Adipocyte (in vitro differentiated cells): ENCODE measurements around the gene SLC16A7.

Source experiments
- DNase-seq: peaks from one replicate; pipeline ENCODE4 v3.0.0-alpha.2; 2015; ENCODE audit warnings: low read depth
- H3K27me3 ChIP-seq: replicated peaks from 2 replicates; pipeline ENCODE4 v1.7.0; 2013; ENCODE audit warnings: mild to moderate bottlenecking, low read length, moderate library complexity; ENCODE audit not compliant: control insufficient read depth, insufficient read depth
- H3K36me3 ChIP-seq: 2 replicates; pipeline ENCODE4 v1.7.0; 2013; ENCODE audit warnings: low read length, mild to moderate bottlenecking, moderate library complexity; ENCODE audit not compliant: control insufficient read depth, insufficient read depth, severe bottlenecking
- H3K4me1 ChIP-seq: 2 replicates; pipeline ENCODE4 v1.7.0; 2013; ENCODE audit warnings: mild to moderate bottlenecking, low read length, moderate library complexity; ENCODE audit not compliant: control insufficient read depth, insufficient read depth
- H3K4me3 ChIP-seq: 2 replicates; pipeline ENCODE4 v1.7.0; 2013; ENCODE audit warnings: mild to moderate bottlenecking, low read length, moderate library complexity
- H3K9ac ChIP-seq: 2 replicates; pipeline ENCODE4 v1.7.0; 2013; ENCODE audit warnings: mild to moderate bottlenecking, low read length, moderate library complexity
- H3K9me3 ChIP-seq: 2 replicates; pipeline ENCODE4 v1.7.0; 2013; ENCODE audit warnings: mild to moderate bottlenecking, low read length, moderate library complexity; ENCODE audit not compliant: control insufficient read depth

The SLC16A7 gene

GRCh38 chr12:59624732-59625460 lies 29.1 kb downstream of the SLC16A7 start:
- H3K9me3 ChIP-seq: no peaks in the 10 kb centered on the region
- H3K4me1 ChIP-seq: peaks cover 13% of the 10 kb centered on the region
- no peaks in the 10 kb centered on the region for H3K36me3 ChIP-seq
- no peak overlapping the region for H3K9ac ChIP-seq
- peak; percentile 43 for DNase-seq
- H3K27me3 ChIP-seq: no peaks in the 10 kb centered on the region
- no peak overlapping the region for H3K4me3 ChIP-seq

- no peaks in the 10 kb centered on the region for H3K36me3 ChIP-seq
- DNase-seq: peak; percentile 19
- H3K4me1 ChIP-seq: peaks cover 17% of the 10 kb centered on the region
- H3K9ac ChIP-seq: no peak overlapping the region
- no peak overlapping the region for H3K4me3 ChIP-seq
- no peaks in the 10 kb centered on the region for H3K27me3 ChIP-seq
- H3K9me3 ChIP-seq: no peaks in the 10 kb centered on the region
These were observed 30.6 kb downstream of the SLC16A7 start for GRCh38 chr12:59626382-59626781.

GRCh38 chr12:59627582-59627981 lies 31.8 kb downstream of the SLC16A7 start:
- H3K27me3 ChIP-seq: no peaks in the 10 kb centered on the region
- H3K36me3 ChIP-seq: no peaks in the 10 kb centered on the region
- DNase-seq: no peak
- peaks cover 28% of the 10 kb centered on the region for H3K4me1 ChIP-seq
- H3K4me3 ChIP-seq: no peak overlapping the region
- no peaks in the 10 kb centered on the region for H3K9me3 ChIP-seq
- no peak overlapping the region for H3K9ac ChIP-seq

- Histone ChIP-seq H3K4me1 (peaks cover 41% of the 10 kb centered on the region), H3K9me3 (no peaks in the 10 kb centered on the region), H3K9ac (no peak overlapping the region), H3K4me3 (no peak overlapping the region), H3K36me3 (no peaks in the 10 kb centered on the region), H3K27me3 (no peaks in the 10 kb centered on the region)
- DNase-seq: no peak
These were observed 34.1 kb downstream of the SLC16A7 start for GRCh38 chr12:59629890-59630289.

DNA sequence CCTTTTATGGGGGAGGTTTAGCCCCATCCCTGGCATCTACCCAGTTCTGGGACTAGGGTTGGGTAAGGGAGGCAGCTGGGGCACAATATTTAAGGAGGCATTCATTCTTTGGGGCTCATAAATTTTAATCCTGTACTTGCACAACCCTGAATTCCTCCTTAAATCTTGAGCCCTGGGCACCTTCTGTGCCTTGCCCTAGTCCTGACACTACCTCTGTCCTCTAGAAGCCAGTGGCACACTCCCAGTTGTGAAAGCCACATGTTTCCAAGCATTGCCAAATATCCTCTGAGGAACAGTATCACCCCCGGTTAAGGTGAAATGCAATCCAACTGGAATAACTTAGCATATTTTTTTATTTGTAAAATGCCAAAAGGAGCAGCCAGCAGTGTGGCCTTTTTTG lies 36.6 kb downstream of the SLC16A7 start:
- peak overlapping the region; percentile 44 for H3K4me3 ChIP-seq
- peak; percentile 78 for DNase-seq
- H3K9me3 ChIP-seq: no peaks in the 10 kb centered on the region
- H3K36me3 ChIP-seq: no peaks in the 10 kb centered on the region
- no peaks in the 10 kb centered on the region for H3K27me3 ChIP-seq
- peak overlapping the region; percentile 30 for H3K9ac ChIP-seq
- peaks cover 36% of the 10 kb centered on the region for H3K4me1 ChIP-seq

GRCh38 chr12:59634254-59634653 lies 38.4 kb downstream of the SLC16A7 start:
- Histone ChIP-seq H3K4me1 (peaks cover 36% of the 10 kb centered on the region), H3K27me3 (no peaks in the 10 kb centered on the region), H3K36me3 (no peaks in the 10 kb centered on the region), H3K4me3 (no peak overlapping the region), H3K9ac (no peak overlapping the region), H3K9me3 (no peaks in the 10 kb centered on the region)
- no peak for DNase-seq

GRCh38 chr12:59636945-59637691 lies 41.3 kb downstream of the SLC16A7 start:
- Histone ChIP-seq H3K9me3 (no peaks in the 10 kb centered on the region), H3K4me1 (peaks cover 24% of the 10 kb centered on the region), H3K27me3 (no peaks in the 10 kb centered on the region), H3K9ac (no peak overlapping the region), H3K4me3 (no peak overlapping the region), H3K36me3 (no peaks in the 10 kb centered on the region)
- DNase-seq: no peak

DNA sequence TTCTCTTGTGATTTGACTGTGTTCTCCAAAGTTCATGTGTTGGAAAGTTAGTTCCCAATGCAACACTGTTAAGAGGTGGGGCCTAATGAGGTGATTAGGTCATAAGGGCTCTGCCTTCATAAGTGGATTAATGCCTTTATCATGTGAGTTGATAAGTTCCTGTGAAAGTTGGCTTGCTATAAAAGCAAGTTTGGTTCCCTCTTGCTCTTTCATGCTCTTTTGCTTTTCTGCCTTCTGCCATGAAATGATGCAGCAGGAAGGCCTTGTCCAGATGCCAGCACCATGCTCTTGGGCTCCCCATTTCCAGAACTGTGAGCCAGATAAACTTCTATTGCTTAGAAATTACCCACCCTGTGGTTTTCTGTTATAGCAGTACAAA lies 41.9 kb downstream of the SLC16A7 start:
- H3K9me3 ChIP-seq: no peaks in the 10 kb centered on the region
- H3K4me3 ChIP-seq: no peak overlapping the region
- no peaks in the 10 kb centered on the region for H3K27me3 ChIP-seq
- DNase-seq: no peak
- no peak overlapping the region for H3K9ac ChIP-seq
- no peaks in the 10 kb centered on the region for H3K36me3 ChIP-seq
- H3K4me1 ChIP-seq: peaks cover 19% of the 10 kb centered on the region

DNA sequence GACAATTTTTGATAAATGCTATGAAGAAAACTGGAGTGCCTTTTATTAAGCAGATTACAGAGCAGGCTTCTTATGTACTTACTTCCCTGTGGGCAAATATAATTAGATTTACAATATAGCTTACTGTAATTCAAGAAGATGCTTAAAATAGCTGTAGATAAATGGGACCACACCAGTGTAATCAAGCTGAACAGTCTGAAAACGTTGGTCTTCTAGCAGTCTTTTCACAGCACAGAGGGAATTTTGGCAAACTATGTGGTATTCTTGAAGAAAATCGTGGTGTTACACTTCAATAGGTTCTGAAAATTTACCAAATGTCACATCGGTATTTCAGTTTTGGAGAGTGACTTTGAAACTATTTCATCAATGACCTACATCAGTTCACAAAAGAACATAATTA lies 47.7 kb downstream of the SLC16A7 start:
- no peaks in the 10 kb centered on the region for H3K27me3 ChIP-seq
- DNase-seq: no peak
- H3K4me1 ChIP-seq: no peaks in the 10 kb centered on the region
- no peak overlapping the region for H3K9ac ChIP-seq
- H3K36me3 ChIP-seq: no peaks in the 10 kb centered on the region
- no peak overlapping the region for H3K4me3 ChIP-seq
- no peaks in the 10 kb centered on the region for H3K9me3 ChIP-seq

DNA sequence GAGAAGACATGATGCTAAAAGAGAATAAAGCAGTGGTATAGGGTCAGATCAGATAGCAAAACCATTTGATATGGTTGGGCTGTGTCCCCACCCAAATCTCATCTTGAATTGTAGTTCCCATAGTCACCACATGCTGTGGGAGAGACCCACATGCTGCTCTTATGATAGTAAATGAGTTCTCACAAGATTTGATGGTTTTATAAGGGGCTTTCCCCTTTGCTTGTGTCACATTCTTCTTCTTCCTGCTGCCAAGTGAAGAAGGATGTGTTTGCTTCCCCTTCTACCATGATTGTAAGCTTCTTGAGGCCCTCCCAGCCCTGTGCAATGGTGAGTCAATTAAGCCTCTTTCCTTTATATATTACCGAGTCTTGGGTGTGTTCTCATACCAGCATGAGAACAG lies 49.4 kb downstream of the SLC16A7 start:
- no peaks in the 10 kb centered on the region for H3K27me3 ChIP-seq
- H3K4me1 ChIP-seq: no peaks in the 10 kb centered on the region
- H3K36me3 ChIP-seq: no peaks in the 10 kb centered on the region
- DNase-seq: no peak
- H3K9me3 ChIP-seq: no peaks in the 10 kb centered on the region
- H3K4me3 ChIP-seq: no peak overlapping the region
- no peak overlapping the region for H3K9ac ChIP-seq

DNA sequence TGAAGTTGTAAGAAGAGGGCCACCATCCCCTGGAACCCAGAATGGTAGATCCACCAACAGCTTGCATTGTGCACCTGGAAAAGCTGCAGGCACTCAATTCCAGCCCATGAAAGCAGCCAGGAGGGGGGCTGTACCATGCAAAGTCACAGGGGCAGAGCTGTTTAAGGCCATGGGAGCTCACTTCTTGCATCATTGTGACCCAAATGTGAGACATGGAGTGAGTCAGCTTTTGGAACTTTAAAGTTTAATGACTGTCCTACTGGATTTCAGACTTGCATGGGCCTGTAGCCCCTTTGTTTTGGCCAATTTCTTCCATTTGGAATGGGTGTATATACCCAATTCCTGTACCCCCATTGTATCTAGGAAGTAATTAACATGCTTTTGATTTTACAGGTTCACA lies 50.8 kb downstream of the SLC16A7 start:
- Histone ChIP-seq H3K4me3 (no peak overlapping the region), H3K36me3 (no peaks in the 10 kb centered on the region), H3K4me1 (peaks cover 7% of the 10 kb centered on the region), H3K9ac (no peak overlapping the region), H3K27me3 (no peaks in the 10 kb centered on the region), H3K9me3 (no peaks in the 10 kb centered on the region)
- no peak for DNase-seq
